Gastrocnemius medialis (tissue), 4 donors: ENCODE results near the gene PGP.

Experiments
- CTCF ChIP-seq, 5 experiments: fragments of 450-650 bp in 3 of 5; fragments of 200-600 bp in 2 of 5; sonication (generic) in 2 of 5; IDR thresholded peaks in 4 of 5; conservative IDR thresholded peaks in 1 of 5; 1 replicate in 4 of 5; 2 replicates in 1 of 5; pipeline ENCODE4 v1.5.1; 2016 to 2019; ENCODE audit warnings: antibody characterized with exemption in 5 of 5, mild to moderate bottlenecking in 3 of 5, moderate library complexity in 3 of 5
- POLR2A ChIP-seq, 2 donors: fragments of 450-650 bp; IDR thresholded peaks; one replicate each; pipeline ENCODE4 v1.6.1; 2017; ENCODE audit warnings: antibody characterized with exemption in 2 of 2, mild to moderate bottlenecking in 2 of 2, moderate library complexity in 2 of 2

DNA sequence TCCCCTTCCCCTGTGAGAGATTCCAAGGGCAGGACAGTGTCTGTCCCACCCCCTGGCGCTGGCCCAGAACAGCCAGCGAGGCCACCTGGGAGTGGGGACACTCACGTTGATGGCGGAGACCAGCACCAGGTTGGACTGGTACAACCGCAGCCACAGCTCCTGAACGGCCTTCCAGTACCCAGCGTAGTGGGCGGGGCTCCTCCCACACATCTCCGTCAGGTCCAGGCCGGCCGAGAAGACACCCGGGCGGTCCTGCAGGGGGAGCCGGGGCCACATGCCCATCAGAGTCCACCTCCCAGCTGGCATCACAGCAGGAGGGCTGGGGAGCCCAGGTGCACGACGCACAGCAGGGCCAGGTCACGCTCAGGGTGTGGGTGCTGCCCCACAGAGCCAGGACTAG lies 29.7 kb upstream of the PGP start:
- TF ChIP-seq CTCF (IDR thresholded peaks at IDR 0.05 in 4 of 5, conservative IDR thresholded peaks at IDR 0.05 in 1 of 5) = no peak
- TF ChIP-seq POLR2A (IDR thresholded peaks at IDR 0.05) = no peak
